Ishikawa (cell line): ENCODE measurements around the gene MTA2.

Experiments
- CEBPB ChIP-seq: IDR thresholded peaks from 2 replicates; pipeline ENCODE4 v1.6.1; 2012
- CREB1 ChIP-seq: IDR thresholded peaks from 2 replicates; pipeline ENCODE4 v1.6.1; 2012; ENCODE audit warnings: low read depth
- EGR1 ChIP-seq: IDR thresholded peaks from 2 replicates; pipeline ENCODE4 v1.6.1; 2012
- EP300 ChIP-seq: IDR thresholded peaks from 2 replicates; pipeline ENCODE4 v1.6.1; 2012; ENCODE audit warnings: borderline replicate concordance
- FOXM1 ChIP-seq: IDR thresholded peaks from 2 replicates; pipeline ENCODE4 v1.6.1; 2012; ENCODE audit warnings: low read depth, borderline replicate concordance
- MAX ChIP-seq: IDR thresholded peaks from 2 replicates; pipeline ENCODE4 v1.6.1; 2012
- NFIC ChIP-seq: IDR thresholded peaks from 2 replicates; pipeline ENCODE4 v1.6.1; 2012
- RAD21 ChIP-seq: IDR thresholded peaks from 2 replicates; pipeline ENCODE4 v1.6.1; 2012; ENCODE audit warnings: low read depth
- REST ChIP-seq: IDR thresholded peaks from 2 replicates; pipeline ENCODE4 v1.6.1; 2012; ENCODE audit warnings: low read depth, mild to moderate bottlenecking
- TAF1 ChIP-seq: IDR thresholded peaks from 2 replicates; pipeline ENCODE4 v1.6.1; 2012; ENCODE audit warnings: low read depth, mild to moderate bottlenecking
- TCF12 ChIP-seq: IDR thresholded peaks from 2 replicates; pipeline ENCODE4 v1.6.1; 2012; ENCODE audit warnings: low read depth
- TEAD4 ChIP-seq: IDR thresholded peaks from 2 replicates; pipeline ENCODE4 v1.6.1; 2012
- USF1 ChIP-seq: IDR thresholded peaks from 2 replicates; pipeline ENCODE4 v1.6.1; 2012
- YY1 ChIP-seq: IDR thresholded peaks from 2 replicates; pipeline ENCODE4 v1.6.1; 2012; ENCODE audit warnings: low read depth
- ZBTB7A ChIP-seq: IDR thresholded peaks from 2 replicates; pipeline ENCODE4 v1.6.1; 2012; ENCODE audit warnings: low read depth

MTA2 gene

GRCh38 chr11:62575156-62575555 is 26.5 kb downstream of the MTA2 start:
- no peak for TF ChIP-seq EP300
- TF ChIP-seq ZBTB7A: no peak
- TF ChIP-seq TAF1: no peak
- TF ChIP-seq CREB1: no peak
- no peak for TF ChIP-seq REST
- TF ChIP-seq RAD21: no peak
- no peak for TF ChIP-seq EGR1
- no peak for TF ChIP-seq TEAD4
- no peak for TF ChIP-seq TCF12
- no peak for TF ChIP-seq CEBPB
- TF ChIP-seq FOXM1: no peak
- TF ChIP-seq USF1: no peak

GRCh38 chr11:62574363-62575071 is 27.1 kb downstream of the MTA2 start:
- no peak for TF ChIP-seq REST

- no peak for TF ChIP-seq EP300
- peak; percentile 100 for TF ChIP-seq TAF1
- peak; percentile 92 for TF ChIP-seq YY1
- TF ChIP-seq TEAD4: no peak
- no peak for TF ChIP-seq EGR1
- 0 out of 2 replicates have a peak, but pooled peaks have one; percentile 19 for TF ChIP-seq REST
- no peak for TF ChIP-seq CEBPB
- TF ChIP-seq MAX: peak; percentile 73
- TF ChIP-seq TCF12: peak; percentile 42; the same call in 1 of the 2 replicates
- 0 out of 2 replicates have a peak, but pooled peaks have one; percentile 4 for TF ChIP-seq USF1
- no peak for TF ChIP-seq CREB1
- no peak; the same call in 1 of the 2 replicates for TF ChIP-seq NFIC
- no peak for TF ChIP-seq FOXM1
- TF ChIP-seq RAD21: no peak
- no peak for TF ChIP-seq ZBTB7A
These were observed 27.9 kb downstream of the MTA2 start, which contains the start of gene EEF1G for GRCh38 chr11:62573592-62574362. TSS of gene EEF1G (minus strand) at chr11:62573891. CDS start at chr11:62573842, 49 bp downstream.

- no peak for TF ChIP-seq NFIC
- no peak for TF ChIP-seq TAF1
- TF ChIP-seq TEAD4: no peak
- TF ChIP-seq EGR1: 0 out of 2 replicates have a peak, but pooled peaks have one; percentile 5
- no peak for TF ChIP-seq FOXM1
- no peak for TF ChIP-seq CREB1
These were observed 28.6 kb downstream of the MTA2 start for GRCh38 chr11:62573006-62573591.
